Measurements from ENCODE around the gene ANKRD24. TPM values are rescaled to one million over a fixed set of nuclear protein-coding genes. Genes with fewer than 3 reads are reported as not detected.
"Not testable (repeated sequence)": the region's sequence is repeated elsewhere in the genome, so short reads cannot be mapped to it uniquely, and the experiment has no call there.

ANKRD24 gene
- total RNA-seq, 1 donor from 2014 or later = 0.26 TPM

GRCh38 chr19:4267901-4268815, 85.7 kb downstream of the ANKRD24 start:
- no peak for FAIRE-seq
- TF ChIP-seq, protein P1, sequence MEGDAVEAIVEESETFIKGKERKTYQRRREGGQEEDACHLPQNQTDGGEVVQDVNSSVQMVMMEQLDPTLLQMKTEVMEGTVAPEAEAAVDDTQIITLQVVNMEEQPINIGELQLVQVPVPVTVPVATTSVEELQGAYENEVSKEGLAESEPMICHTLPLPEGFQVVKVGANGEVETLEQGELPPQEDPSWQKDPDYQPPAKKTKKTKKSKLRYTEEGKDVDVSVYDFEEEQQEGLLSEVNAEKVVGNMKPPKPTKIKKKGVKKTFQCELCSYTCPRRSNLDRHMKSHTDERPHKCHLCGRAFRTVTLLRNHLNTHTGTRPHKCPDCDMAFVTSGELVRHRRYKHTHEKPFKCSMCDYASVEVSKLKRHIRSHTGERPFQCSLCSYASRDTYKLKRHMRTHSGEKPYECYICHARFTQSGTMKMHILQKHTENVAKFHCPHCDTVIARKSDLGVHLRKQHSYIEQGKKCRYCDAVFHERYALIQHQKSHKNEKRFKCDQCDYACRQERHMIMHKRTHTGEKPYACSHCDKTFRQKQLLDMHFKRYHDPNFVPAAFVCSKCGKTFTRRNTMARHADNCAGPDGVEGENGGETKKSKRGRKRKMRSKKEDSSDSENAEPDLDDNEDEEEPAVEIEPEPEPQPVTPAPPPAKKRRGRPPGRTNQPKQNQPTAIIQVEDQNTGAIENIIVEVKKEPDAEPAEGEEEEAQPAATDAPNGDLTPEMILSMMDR (IDR thresholded peaks at IDR 0.05; ENCODE audit: insufficient read depth, low read length, severe bottlenecking) = no peak
- H3K4me3 ChIP-seq (ENCODE audit: low read depth, low read length) = no peak overlapping the region
- H3K27me3 ChIP-seq (ENCODE audit: control insufficient read depth, insufficient read depth, low read length) = no peaks in the 10 kb centered on the region
- H3K36me3 ChIP-seq (ENCODE audit: control insufficient read depth, insufficient read depth, low read length) = peaks cover 11% of the 10 kb centered on the region
- no peak for DNase-seq (ENCODE audit: low read depth)

GRCh38 chr19:4268816-4269430, 86.4 kb downstream of the ANKRD24 start:
- Histone ChIP-seq H3K36me3 (ENCODE audit: control insufficient read depth, insufficient read depth, low read length) (peaks cover 11% of the 10 kb centered on the region), H3K27me3 (ENCODE audit: control insufficient read depth, insufficient read depth, low read length) (no peaks in the 10 kb centered on the region)
- no peak for FAIRE-seq

DNA sequence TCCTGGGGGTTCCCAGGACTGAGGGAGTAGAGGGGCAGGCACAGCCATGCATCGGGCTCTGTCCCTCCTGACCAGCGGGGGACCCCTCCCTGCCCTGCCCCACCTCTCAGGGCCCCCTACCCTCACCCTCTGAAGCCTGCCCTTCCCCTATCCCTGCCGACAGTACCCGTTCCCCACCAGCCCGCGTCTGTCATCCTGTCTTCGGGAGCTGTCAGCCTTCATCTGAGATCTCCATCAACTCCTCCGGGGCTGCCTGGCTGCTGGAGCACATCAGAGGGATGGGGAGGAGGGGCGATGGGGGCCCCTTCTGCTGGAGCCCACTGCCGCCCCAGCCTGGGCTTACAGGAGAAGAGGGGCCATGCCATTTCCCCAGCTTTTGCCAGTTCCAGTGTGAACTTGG, 90.4 kb downstream of the ANKRD24 start:
- H3K27me3 ChIP-seq (ENCODE audit: control insufficient read depth, insufficient read depth, low read length) = peaks cover 2% of the 10 kb centered on the region
- H3K4me3 ChIP-seq (ENCODE audit: low read depth, low read length) = no peak overlapping the region
- H3K36me3 ChIP-seq (ENCODE audit: control insufficient read depth, insufficient read depth, low read length) = peaks cover 10% of the 10 kb centered on the region
- FAIRE-seq = no peak
- DNase-seq (ENCODE audit: low read depth) = no peak
- TF ChIP-seq, protein P1 (IDR thresholded peaks at IDR 0.05; ENCODE audit: insufficient read depth, low read length, severe bottlenecking) = no peak

More at GRCh38 chr19:4268816-4269430, 86.4 kb downstream of the ANKRD24 start:
- no peak overlapping the region for H3K4me3 ChIP-seq (ENCODE audit: low read depth, low read length)
- TF ChIP-seq, protein P1 (IDR thresholded peaks at IDR 0.05; ENCODE audit: insufficient read depth, low read length, severe bottlenecking) = no peak
- no peak for DNase-seq (ENCODE audit: low read depth)

GRCh38 chr19:4274321-4274686, 91.8 kb downstream of the ANKRD24 start:
- not testable (repeated sequence) for H3K27me3 ChIP-seq (ENCODE audit: control insufficient read depth, insufficient read depth, low read length); H3K4me3 ChIP-seq (ENCODE audit: low read depth, low read length); FAIRE-seq; H3K36me3 ChIP-seq (ENCODE audit: control insufficient read depth, insufficient read depth, low read length); DNase-seq (ENCODE audit: low read depth)

Other genes starting within 250 kb of the ANKRD24 start
- not detected in 2 replicates for gene NMRK2, start 249.6 kb upstream of the ANKRD24 start, total RNA-seq
- gene DAPK3, start 211.6 kb upstream of the ANKRD24 start, total RNA-seq = 105 and 128 TPM in 2 replicates
- gene EEF2, start 197.2 kb upstream of the ANKRD24 start, total RNA-seq = 3,055 and 4,680 TPM in 2 replicates
- 10.0 and 24.2 TPM in 2 replicates for gene PIAS4, start 175.0 kb upstream of the ANKRD24 start, total RNA-seq
- 15.3 and 29.2 TPM in 2 replicates for gene ZBTB7A, start 115.8 kb upstream of the ANKRD24 start, total RNA-seq
- 116 and 178 TPM in 2 replicates for gene MAP2K2, start 58.6 kb upstream of the ANKRD24 start, total RNA-seq
- not detected in 2 replicates for gene CREB3L3, start 29.1 kb upstream of the ANKRD24 start, total RNA-seq
- gene SIRT6, start 126 bp upstream of the ANKRD24 start, total RNA-seq = 11.8 and 14.6 TPM in 2 replicates
- gene EBI3, start 46.8 kb downstream of the ANKRD24 start, total RNA-seq = not detected in 2 replicates
- 19.0 and 24.3 TPM in 2 replicates for gene YJU2, start 64.4 kb downstream of the ANKRD24 start, total RNA-seq
- gene SHD, start 96.6 kb downstream of the ANKRD24 start, total RNA-seq = not detected in 2 replicates
- not detected in 2 replicates for gene TMIGD2, start 119.7 kb downstream of the ANKRD24 start, total RNA-seq
- gene FSD1, start 121.9 kb downstream of the ANKRD24 start, total RNA-seq = 0.13 and 0.26 TPM in 2 replicates
- gene STAP2, start 156.1 kb downstream of the ANKRD24 start, total RNA-seq = 83.2 and 132 TPM in 2 replicates
- gene MPND, start 160.9 kb downstream of the ANKRD24 start, total RNA-seq = 3.7 and 6.4 TPM in 2 replicates
- 23.4 and 55.3 TPM in 2 replicates for gene SH3GL1, start 217.9 kb downstream of the ANKRD24 start, total RNA-seq
- 3.7 and 7.9 TPM in 2 replicates for gene CHAF1A, start 220.0 kb downstream of the ANKRD24 start, total RNA-seq

Data from bronchial epithelial cell (primary cell).